Natural killer cell (primary cell): Measurements from ENCODE around the gene TIAM1. TPM values are rescaled to one million over a fixed set of nuclear protein-coding genes. Genes with fewer than 3 reads are reported as not detected.

ENCODE experiments used
- ATAC-seq, 3 donors: fragments of 150-1000 bp in 2 of 3; fragments of 200-7000 bp in 1 of 3; cut with Tn5 transposase; 1 replicate in 1 of 3; 2 replicates in 2 of 3; pipeline ENCODE4 v1.10.0; 2021; ENCODE audit warnings: mild to moderate bottlenecking in 2 of 3, moderate library complexity in 2 of 3
- DNase-seq, 2 donors: peaks; one replicate each; pipeline versions ENCODE4 v3.0.0 to v3.0.0-alpha.2; 2013 to 2021; ENCODE audit warnings: mixed read lengths in 1 of 2
- H3K27ac ChIP-seq: one replicate; pipeline ENCODE4 v1.5.1; 2013; ENCODE audit warnings: mild to moderate bottlenecking, low read length
- H3K27me3 ChIP-seq: one replicate; pipeline ENCODE4 v1.6.1; 2013; ENCODE audit warnings: low read length; ENCODE audit not compliant: control insufficient read depth, insufficient read depth
- H3K36me3 ChIP-seq: one replicate; pipeline ENCODE4 v1.6.1; 2013; ENCODE audit warnings: low read length; ENCODE audit not compliant: control insufficient read depth, insufficient read depth
- H3K4me1 ChIP-seq: one replicate; pipeline ENCODE4 v1.6.1; 2013; ENCODE audit warnings: low read length; ENCODE audit not compliant: control insufficient read depth, insufficient read depth
- H3K4me3 ChIP-seq: one replicate; pipeline ENCODE4 v1.5.1; 2013; ENCODE audit warnings: low read length
- H3K9me3 ChIP-seq: one replicate; pipeline ENCODE4 v1.6.1; 2013; ENCODE audit warnings: low read length; ENCODE audit not compliant: control insufficient read depth, insufficient read depth
- H3K27ac Mint-ChIP-seq, 2 donors: one replicate each; pipeline ENCODE4 v1.8.0; 2022; ENCODE audit warnings: mild to moderate bottlenecking in 2 of 2, mixed read lengths in 2 of 2, moderate library complexity in 1 of 2
- H3K27me3 Mint-ChIP-seq, 2 donors: one replicate each; pipeline ENCODE4 v1.8.0; 2022; ENCODE audit warnings: low read depth in 2 of 2, mixed read lengths in 2 of 2
- H3K36me3 Mint-ChIP-seq: one replicate; pipeline ENCODE4 v1.8.0; 2022; ENCODE audit warnings: mixed read lengths
- H3K4me1 Mint-ChIP-seq, 2 donors: one replicate each; pipeline ENCODE4 v1.8.0; 2022; ENCODE audit warnings: mixed read lengths in 2 of 2
- H3K4me3 Mint-ChIP-seq: one replicate; pipeline ENCODE4 v1.8.0; 2022; ENCODE audit warnings: mild to moderate bottlenecking, moderate library complexity, mixed read lengths
- H3K9me3 Mint-ChIP-seq, 2 donors: one replicate each; pipeline ENCODE4 v1.8.0; 2022; ENCODE audit warnings: mixed read lengths in 2 of 2
- WGBS: methylation state at CpG from one replicate; pipeline ENCODE4 v1.1.7; 2013; ENCODE audit warnings: missing lambda C conversion rate; ENCODE audit not compliant: insufficient coverage; 5-methylcytosine and 5-hydroxymethylcytosine counted together
- intact Hi-C: fragments of 100-400 bp; cut with micrococcal nuclease; formaldehyde crosslinking; loops from one replicate; pipeline ENCODE4 v1.14.2; 2022
- total RNA-seq, 4 donors: library from RNA; stranded (reverse); fragments of 120-200 nt in 1 of 4; gene quantifications; one replicate each; pipeline versions ENCODE4 v1.2.3 to v1.2.4, GENCODE V29; 2013 to 2022
- TF ChIP-seq, protein P1 (sequence below): fragments of 200-600 bp; IDR thresholded peaks from one replicate; pipeline ENCODE4 v1.8.0; 2022; ENCODE audit warnings: antibody characterized with exemption

Gene TIAM1
- total RNA-seq, 3 donors from 2014 or later (not counting 1 experiment from before 2014, with no cell fraction given): 19.1 to 32.3 (median 19.4) TPM

DNA sequence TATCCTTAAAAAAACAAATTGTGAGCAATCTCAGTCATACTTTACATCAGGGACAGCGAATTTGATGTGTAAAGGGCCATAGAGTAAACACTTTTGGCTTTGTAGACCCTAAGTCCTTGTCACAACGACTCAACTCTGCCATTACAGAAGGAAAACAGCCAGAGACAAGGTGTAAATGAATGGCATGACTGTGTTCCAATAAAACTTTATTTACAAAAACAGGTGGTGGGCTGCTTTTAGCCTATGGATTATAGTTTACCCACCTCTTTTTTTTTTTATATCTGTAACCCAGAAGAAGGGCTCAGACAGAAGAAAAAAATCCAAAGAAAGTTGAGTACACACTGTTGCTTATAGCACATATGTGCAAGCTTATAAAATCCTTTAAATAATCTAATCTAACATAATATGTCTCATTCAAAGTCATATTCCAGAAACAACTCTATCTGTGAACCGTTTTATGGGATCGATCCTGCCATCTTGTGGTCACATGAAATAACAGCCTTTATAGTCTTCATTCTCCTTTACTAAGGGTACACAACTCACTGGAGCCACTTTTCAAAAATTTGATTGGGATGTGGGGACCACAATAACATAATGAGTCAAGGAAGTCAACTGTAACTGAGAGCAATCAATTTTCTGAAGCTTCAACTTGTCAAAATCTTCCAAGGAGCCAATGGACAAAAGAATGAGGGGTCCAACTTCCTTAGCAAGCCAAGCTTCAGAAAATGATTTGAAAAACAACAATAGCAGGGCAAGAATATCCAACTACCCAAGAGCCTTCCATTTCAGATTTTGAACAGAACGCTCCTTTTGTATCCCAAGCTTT is 163.6 kb downstream of the TIAM1 start:
- no peaks in the 10 kb centered on the region for H3K9me3 Mint-ChIP-seq
- Histone ChIP-seq H3K4me1 (peaks cover 5% of the 10 kb centered on the region), H3K9me3 (no peaks in the 10 kb centered on the region), H3K36me3 (no peaks in the 10 kb centered on the region), H3K4me3 (no peak overlapping the region), H3K27ac (no peak overlapping the region), H3K27me3 (no peaks in the 10 kb centered on the region)
- DNase-seq (peak in 1 of 2 donors; percentile 77), ATAC-seq (no peak)
- intact Hi-C loops: loop anchor here (1.0 kb wide), 1 partner anchor 82 kb away; no protein-coding TSS in a partner anchor
- H3K4me3 Mint-ChIP-seq: no peak overlapping the region
- no peaks in the 10 kb centered on the region for H3K36me3 Mint-ChIP-seq
- H3K4me1 Mint-ChIP-seq: no peaks in the 10 kb centered on the region
- no peak overlapping the region for H3K27ac Mint-ChIP-seq
- 42% methylated on average over 5 of the region's 5 CpGs for WGBS
- TF ChIP-seq, protein P1, sequence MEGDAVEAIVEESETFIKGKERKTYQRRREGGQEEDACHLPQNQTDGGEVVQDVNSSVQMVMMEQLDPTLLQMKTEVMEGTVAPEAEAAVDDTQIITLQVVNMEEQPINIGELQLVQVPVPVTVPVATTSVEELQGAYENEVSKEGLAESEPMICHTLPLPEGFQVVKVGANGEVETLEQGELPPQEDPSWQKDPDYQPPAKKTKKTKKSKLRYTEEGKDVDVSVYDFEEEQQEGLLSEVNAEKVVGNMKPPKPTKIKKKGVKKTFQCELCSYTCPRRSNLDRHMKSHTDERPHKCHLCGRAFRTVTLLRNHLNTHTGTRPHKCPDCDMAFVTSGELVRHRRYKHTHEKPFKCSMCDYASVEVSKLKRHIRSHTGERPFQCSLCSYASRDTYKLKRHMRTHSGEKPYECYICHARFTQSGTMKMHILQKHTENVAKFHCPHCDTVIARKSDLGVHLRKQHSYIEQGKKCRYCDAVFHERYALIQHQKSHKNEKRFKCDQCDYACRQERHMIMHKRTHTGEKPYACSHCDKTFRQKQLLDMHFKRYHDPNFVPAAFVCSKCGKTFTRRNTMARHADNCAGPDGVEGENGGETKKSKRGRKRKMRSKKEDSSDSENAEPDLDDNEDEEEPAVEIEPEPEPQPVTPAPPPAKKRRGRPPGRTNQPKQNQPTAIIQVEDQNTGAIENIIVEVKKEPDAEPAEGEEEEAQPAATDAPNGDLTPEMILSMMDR: peak; percentile 29
- no peaks in the 10 kb centered on the region for H3K27me3 Mint-ChIP-seq

DNA sequence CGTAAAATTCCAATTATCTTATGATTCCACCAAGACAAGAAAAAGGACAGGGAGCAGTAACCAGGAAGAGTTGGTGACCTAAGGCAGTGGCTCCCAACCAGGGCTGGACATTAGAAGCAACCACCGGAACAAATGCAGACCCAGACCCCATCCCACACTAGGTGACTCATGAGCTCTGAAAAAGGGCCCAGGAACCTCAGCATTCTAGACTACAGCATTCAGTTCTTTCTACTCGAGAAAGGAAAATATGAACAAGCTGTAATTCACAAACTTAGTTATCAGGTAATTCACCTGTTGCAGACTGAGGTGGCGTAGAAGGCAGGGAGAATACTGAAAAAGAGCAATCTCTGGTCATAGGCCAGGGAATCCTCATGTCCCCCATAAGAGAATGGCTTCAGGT is 167.3 kb downstream of the TIAM1 start:
- Histone ChIP-seq H3K4me1 (peaks cover 14% of the 10 kb centered on the region), H3K9me3 (no peaks in the 10 kb centered on the region), H3K36me3 (no peaks in the 10 kb centered on the region), H3K27me3 (no peaks in the 10 kb centered on the region), H3K4me3 (no peak overlapping the region), H3K27ac (no peak overlapping the region)
- WGBS: 93% methylated on average over 4 of the region's 4 CpGs
- ATAC-seq: no peak
- Mint-ChIP-seq H3K36me3 (no peaks in the 10 kb centered on the region), H3K9me3 (no peaks in the 10 kb centered on the region), H3K27me3 (no peaks in the 10 kb centered on the region), H3K4me1 (peaks cover 0 to 4% of the 10 kb centered on the region in 2 donors), H3K27ac (no peak overlapping the region), H3K4me3 (no peak overlapping the region)
- intact Hi-C loops: no loop called here
- no peak for DNase-seq
- TF ChIP-seq, protein P1: no peak

DNA sequence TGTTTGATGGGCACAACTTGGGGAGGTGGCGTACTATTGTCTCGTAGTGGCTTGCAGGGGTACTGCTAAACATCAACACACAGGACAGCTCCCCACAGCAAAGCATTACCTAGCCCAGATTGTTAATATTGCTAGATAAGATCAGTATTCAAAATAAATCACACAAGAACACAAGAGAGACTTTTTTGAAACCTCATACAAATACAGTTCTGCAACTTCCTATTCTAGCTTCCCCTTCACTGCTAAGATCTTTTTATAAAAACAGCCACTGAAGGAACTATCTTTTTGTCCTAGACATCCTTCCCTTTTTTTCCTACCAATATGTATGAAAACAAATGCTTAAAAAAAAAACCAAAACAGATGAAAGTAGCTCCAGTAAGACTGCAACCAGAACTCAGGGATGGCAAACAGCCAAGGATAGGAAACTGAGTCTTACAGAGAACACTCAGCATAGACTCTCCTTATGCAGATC is 167.9 kb downstream of the TIAM1 start:
- Histone ChIP-seq H3K27ac (no peak overlapping the region), H3K36me3 (no peaks in the 10 kb centered on the region), H3K4me3 (no peak overlapping the region), H3K27me3 (no peaks in the 10 kb centered on the region), H3K9me3 (no peaks in the 10 kb centered on the region), H3K4me1 (peaks cover 14% of the 10 kb centered on the region)
- ATAC-seq: no peak
- intact Hi-C loops: no loop called here
- Mint-ChIP-seq H3K4me1 (peaks cover 0 to 4% of the 10 kb centered on the region in 2 donors), H3K36me3 (no peaks in the 10 kb centered on the region), H3K4me3 (no peak overlapping the region), H3K9me3 (no peaks in the 10 kb centered on the region), H3K27ac (no peak overlapping the region), H3K27me3 (no peaks in the 10 kb centered on the region)
- DNase-seq: peak in 1 of 2 donors; percentile 34
- TF ChIP-seq, protein P1: no peak
- no CpG with 5 or more reads among the region's 2 CpGs for WGBS
